Upper lobe of left lung (tissue), 6 donors: ENCODE results near the gene PRKAB1. TPM values are rescaled to one million over a fixed set of nuclear protein-coding genes. Genes with fewer than 3 reads are reported as not detected.

Experiments
- ATAC-seq, 2 donors: fragments of 200-7000 bp; cut with Tn5 transposase; one replicate each; pipeline ENCODE4 v1.9.1; 2022; ENCODE audit warnings: mild to moderate bottlenecking in 2 of 2, moderate library complexity in 2 of 2; ENCODE audit not compliant: low FRiP score in 2 of 2
- DNase-seq, 2 donors: peaks; one replicate each; pipeline ENCODE4 v3.0.0-alpha.2; 2019 to 2020
- H3K27ac ChIP-seq, 4 donors: fragments of 200-600 bp; sonication (generic); one replicate each; pipeline ENCODE4 v1.5.1; 2016 to 2019
- H3K27me3 ChIP-seq, 4 donors: fragments of 200-600 bp; sonication (generic); one replicate each; pipeline ENCODE4 v1.5.1; 2017 to 2019
- H3K36me3 ChIP-seq, 4 donors: fragments of 200-600 bp; sonication (generic); one replicate each; pipeline ENCODE4 v1.5.1; 2016 to 2019
- H3K4me1 ChIP-seq, 4 donors: fragments of 200-600 bp; sonication (generic); one replicate each; pipeline ENCODE4 v1.5.1; 2018 to 2019
- H3K4me3 ChIP-seq, 4 donors: fragments of 200-600 bp; sonication (generic); one replicate each; pipeline ENCODE4 v1.5.1; 2017 to 2019; ENCODE audit warnings: mild to moderate bottlenecking in 2 of 4, moderate library complexity in 1 of 4
- H3K9me3 ChIP-seq, 4 donors: fragments of 200-600 bp; sonication (generic); one replicate each; pipeline ENCODE4 v1.5.1; 2018 to 2019
- EP300 ChIP-seq, 4 donors: sonication (generic); formaldehyde crosslinking; IDR thresholded peaks; one replicate each; pipeline ENCODE4 v1.5.1; 2017; ENCODE audit warnings: antibody characterized with exemption in 4 of 4, control low read depth in 2 of 4
- POLR2A ChIP-seq, 4 donors: fragments of 450-650 bp; IDR thresholded peaks; one replicate each; pipeline ENCODE4 v1.5.1; 2016 to 2017; ENCODE audit warnings: antibody characterized with exemption in 4 of 4, mild to moderate bottlenecking in 2 of 4
- POLR2AphosphoS5 ChIP-seq, 2 donors: sonication (generic); formaldehyde crosslinking; IDR thresholded peaks; one replicate each; pipeline ENCODE4 v1.5.1; 2017; ENCODE audit warnings: antibody characterized with exemption in 2 of 2
- WGBS, 2 donors: methylation state at CpG; one replicate each; pipeline ENCODE4 v1.1.5; 2017 to 2018; 5-methylcytosine and 5-hydroxymethylcytosine counted together
- total RNA-seq, 6 donors: library from RNA; depleted of rRNA in 4 of 6; stranded (reverse); fragments of >200 nt in 4 of 6; gene quantifications; one replicate each; pipeline versions ENCODE4 v1.1.0 to v1.2.1, GENCODE V29; 2016 to 2021
- TF ChIP-seq, protein P1 (sequence below), 6 experiments: fragments of 450-650 bp in 4 of 6; fragments of 200-600 bp in 2 of 6; sonication (generic) in 2 of 6; IDR thresholded peaks; one replicate each; pipeline ENCODE4 v1.5.1; 2016 to 2019; ENCODE audit warnings: antibody characterized with exemption in 6 of 6
- donor health status: DM: no; HTN: no; CAD: no; lungs with moderate emphysema.
- donor health status: DM: no; HTN: yes; CAD: no; lungs with severe emphysema.

PRKAB1 gene
- total RNA-seq, 6 donors from 2014 or later: 44.2 to 90.3 (median 62.9) TPM

DNA sequence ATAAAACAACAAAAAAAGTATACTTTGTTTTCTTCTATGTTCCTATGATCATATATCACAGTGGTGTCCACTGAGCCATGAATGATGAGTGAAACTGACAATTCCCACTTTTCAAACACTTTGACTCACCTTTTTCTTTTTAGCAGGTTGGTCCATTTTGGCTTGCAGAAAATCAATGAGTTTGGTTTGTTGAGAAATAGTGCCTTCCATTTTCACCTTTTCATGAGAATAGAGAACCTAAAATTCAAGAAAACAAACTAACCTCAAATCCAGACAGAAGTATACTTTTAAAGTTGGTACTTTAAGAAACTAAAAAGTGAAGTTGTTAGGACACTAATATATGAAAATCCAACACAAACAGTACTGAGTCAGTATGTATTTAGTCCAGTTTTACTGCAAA is 52.4 kb downstream of the PRKAB1 start:
- Histone ChIP-seq H3K27ac (no peak overlapping the region), H3K4me3 (no peak overlapping the region), H3K9me3 (no peaks in the 10 kb centered on the region), H3K36me3 (no peaks in the 10 kb centered on the region), H3K27me3 (no peaks in the 10 kb centered on the region), H3K4me1 (peaks cover 11 to 17% (median 15%) of the 10 kb centered on the region in 4 donors)
- no peak for TF ChIP-seq EP300 (IDR thresholded peaks at IDR 0.05)
- ATAC-seq: no peak
- DNase-seq: no peak

DNA sequence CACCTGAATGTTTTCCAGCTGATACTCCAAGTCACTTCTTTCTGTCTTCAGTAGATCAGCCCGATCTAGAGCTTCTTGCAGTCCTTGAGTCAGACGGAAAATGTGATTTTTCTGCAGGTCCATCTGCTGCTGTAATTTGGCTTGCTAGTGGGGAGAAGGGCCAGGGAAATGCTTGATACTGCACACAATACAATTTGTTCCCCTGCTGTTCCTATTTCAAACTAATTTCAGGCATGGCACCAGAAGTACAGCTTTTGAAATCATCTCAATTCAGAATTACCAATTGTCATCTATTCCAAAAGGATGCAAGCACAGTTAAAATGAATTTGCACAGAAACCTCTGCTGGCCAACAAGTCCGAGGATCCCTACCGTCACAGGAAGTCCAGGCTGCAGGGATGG is 53.4 kb downstream of the PRKAB1 start:
- Histone ChIP-seq H3K27ac (no peak overlapping the region), H3K4me1 (peaks cover 4 to 8% (median 8%) of the 10 kb centered on the region in 4 donors), H3K36me3 (no peaks in the 10 kb centered on the region), H3K27me3 (no peaks in the 10 kb centered on the region), H3K4me3 (no peak overlapping the region), H3K9me3 (no peaks in the 10 kb centered on the region)
- 89 to 96% methylated on average over 4 of the region's 4 CpGs for WGBS, 2 donors
- TF ChIP-seq EP300 (IDR thresholded peaks at IDR 0.05) (no peak), POLR2AphosphoS5 (IDR thresholded peaks at IDR 0.05) (no peak), POLR2A (IDR thresholded peaks at IDR 0.05) (no peak)
- TF ChIP-seq, protein P1, sequence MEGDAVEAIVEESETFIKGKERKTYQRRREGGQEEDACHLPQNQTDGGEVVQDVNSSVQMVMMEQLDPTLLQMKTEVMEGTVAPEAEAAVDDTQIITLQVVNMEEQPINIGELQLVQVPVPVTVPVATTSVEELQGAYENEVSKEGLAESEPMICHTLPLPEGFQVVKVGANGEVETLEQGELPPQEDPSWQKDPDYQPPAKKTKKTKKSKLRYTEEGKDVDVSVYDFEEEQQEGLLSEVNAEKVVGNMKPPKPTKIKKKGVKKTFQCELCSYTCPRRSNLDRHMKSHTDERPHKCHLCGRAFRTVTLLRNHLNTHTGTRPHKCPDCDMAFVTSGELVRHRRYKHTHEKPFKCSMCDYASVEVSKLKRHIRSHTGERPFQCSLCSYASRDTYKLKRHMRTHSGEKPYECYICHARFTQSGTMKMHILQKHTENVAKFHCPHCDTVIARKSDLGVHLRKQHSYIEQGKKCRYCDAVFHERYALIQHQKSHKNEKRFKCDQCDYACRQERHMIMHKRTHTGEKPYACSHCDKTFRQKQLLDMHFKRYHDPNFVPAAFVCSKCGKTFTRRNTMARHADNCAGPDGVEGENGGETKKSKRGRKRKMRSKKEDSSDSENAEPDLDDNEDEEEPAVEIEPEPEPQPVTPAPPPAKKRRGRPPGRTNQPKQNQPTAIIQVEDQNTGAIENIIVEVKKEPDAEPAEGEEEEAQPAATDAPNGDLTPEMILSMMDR (IDR thresholded peaks at IDR 0.05): no peak
- no peak for ATAC-seq
- DNase-seq: no peak

DNA sequence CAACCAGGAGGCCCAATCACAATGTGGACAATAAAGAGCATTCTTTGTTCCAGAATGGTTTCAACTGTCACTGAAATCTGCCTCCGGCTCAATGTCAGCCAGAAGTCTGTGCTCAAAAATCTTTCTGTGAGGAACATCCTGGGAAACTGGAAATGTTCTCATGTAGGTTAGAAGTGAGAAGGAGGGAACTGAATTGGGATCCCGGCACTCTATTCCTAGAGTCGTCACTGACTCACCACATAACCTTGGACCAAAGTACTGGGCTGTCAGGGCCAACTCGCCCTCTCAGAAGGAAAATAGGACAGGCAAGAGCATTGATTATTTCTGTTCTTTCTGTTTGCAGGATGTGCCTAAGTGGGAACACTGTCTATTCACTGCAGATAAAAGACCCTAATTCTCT is 57.6 kb downstream of the PRKAB1 start:
- TF ChIP-seq POLR2AphosphoS5 (IDR thresholded peaks at IDR 0.05): no peak
- H3K4me1 ChIP-seq: no peaks in the 10 kb centered on the region
- WGBS, 2 donors: 92 to 95% methylated on average over 4 of the region's 4 CpGs
- no peak overlapping the region for H3K4me3 ChIP-seq
- DNase-seq (no peak), ATAC-seq (no peak)
- H3K27me3 ChIP-seq: no peaks in the 10 kb centered on the region
- H3K9me3 ChIP-seq: no peaks in the 10 kb centered on the region
- no peaks in the 10 kb centered on the region for H3K36me3 ChIP-seq
- no peak overlapping the region for H3K27ac ChIP-seq

DNA sequence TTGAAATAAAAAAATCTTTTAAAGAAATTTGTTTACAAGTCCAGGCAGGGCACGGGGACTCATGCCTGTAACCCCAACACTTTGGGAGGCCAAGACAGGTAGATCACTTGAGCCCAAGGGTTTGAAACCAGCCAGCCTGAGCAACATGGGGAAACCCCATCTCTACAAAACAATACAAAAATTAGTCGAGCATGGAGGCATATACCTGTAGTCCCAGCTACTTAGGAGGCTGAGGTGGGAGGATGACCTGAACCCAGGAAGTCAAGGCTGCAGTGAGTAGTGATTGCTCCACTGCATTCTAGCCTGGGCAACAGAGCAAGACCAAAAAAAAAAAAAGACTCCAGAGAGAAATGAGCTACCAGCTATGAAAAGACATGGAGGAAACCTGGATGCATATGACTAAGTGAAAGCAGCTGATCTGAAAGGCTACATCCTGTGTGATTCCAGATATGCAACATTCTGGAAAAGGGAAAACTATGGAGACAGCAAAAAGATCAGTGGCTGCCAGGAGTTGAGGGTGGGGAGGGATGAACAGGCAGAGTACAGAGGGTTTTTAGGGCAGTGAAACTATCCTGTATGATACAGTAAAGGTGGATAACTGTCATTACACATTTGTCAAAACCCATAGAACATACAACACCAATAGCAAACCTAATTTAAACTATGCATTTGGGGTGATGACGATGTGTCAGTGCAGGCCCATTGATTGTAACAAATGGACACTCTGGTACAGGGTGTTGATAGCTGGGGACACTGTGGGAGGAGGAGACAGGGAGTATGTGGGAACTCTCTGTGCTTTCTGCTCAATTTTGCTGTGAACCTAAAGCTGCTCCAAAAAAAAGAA is 59.9 kb downstream of the PRKAB1 start:
- 76 to 81% methylated on average over 3 of the region's 3 CpGs for WGBS, 2 donors

DNA sequence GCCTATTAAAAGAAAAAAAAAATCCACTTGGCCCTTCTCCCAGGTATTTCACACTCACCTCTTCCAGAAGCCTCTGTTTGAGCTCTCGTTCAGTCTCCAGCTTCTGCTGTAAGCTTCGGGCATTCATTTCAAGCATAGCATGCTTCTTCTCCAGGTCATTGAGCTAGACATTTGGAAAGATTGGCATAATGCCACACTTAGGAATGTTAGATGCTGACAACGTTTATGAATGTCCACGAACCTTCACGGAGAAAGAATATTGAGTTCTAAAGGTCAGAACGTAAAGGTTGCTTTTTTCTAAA is 60.5 kb downstream of the PRKAB1 start:
- TF ChIP-seq POLR2A (IDR thresholded peaks at IDR 0.05): no peak
- TF ChIP-seq, protein P1 (IDR thresholded peaks at IDR 0.05): no peak
- TF ChIP-seq EP300 (IDR thresholded peaks at IDR 0.05): no peak
- no peak for TF ChIP-seq POLR2AphosphoS5 (IDR thresholded peaks at IDR 0.05)
- Histone ChIP-seq H3K27me3 (no peaks in the 10 kb centered on the region), H3K27ac (no peak overlapping the region), H3K4me3 (no peak overlapping the region), H3K9me3 (no peaks in the 10 kb centered on the region), H3K4me1 (no peaks in the 10 kb centered on the region), H3K36me3 (no peaks in the 10 kb centered on the region)
- WGBS, 2 donors: 65 to 78% methylated on average over 6 of the region's 6 CpGs
- ATAC-seq (no peak), DNase-seq (no peak)

More for the DNA sequence above, 59.9 kb downstream of the PRKAB1 start:
- no peak for ATAC-seq
- no peak overlapping the region for H3K4me3 ChIP-seq
- DNase-seq: no peak
- no peaks in the 10 kb centered on the region for H3K27me3 ChIP-seq
- H3K9me3 ChIP-seq: no peaks in the 10 kb centered on the region
- no peak for TF ChIP-seq EP300 (IDR thresholded peaks at IDR 0.05)
- TF ChIP-seq, protein P1 (IDR thresholded peaks at IDR 0.05): no peak
- H3K36me3 ChIP-seq: no peaks in the 10 kb centered on the region
- H3K4me1 ChIP-seq: no peaks in the 10 kb centered on the region
- no peak overlapping the region for H3K27ac ChIP-seq

DNA sequence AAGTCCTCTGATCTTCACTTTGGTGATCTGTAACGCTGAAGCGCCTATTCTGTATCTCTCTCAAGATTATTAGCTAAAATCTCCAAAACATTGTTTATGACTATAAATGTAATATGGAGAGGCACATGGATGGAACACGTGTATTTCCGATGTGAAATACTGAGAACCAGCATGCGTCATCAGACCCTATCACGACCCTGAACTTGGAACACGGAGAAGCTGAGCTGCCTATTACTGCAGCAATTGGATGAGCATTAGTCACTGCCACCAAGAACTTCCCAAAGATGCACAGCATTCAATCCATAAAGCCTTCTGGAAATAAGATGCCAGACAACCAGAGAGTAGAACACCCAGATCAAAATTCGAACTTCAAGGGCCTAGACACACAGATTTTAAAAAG is 61.9 kb downstream of the PRKAB1 start:
- Histone ChIP-seq H3K4me3 (no peak overlapping the region), H3K27ac (no peak overlapping the region), H3K36me3 (no peaks in the 10 kb centered on the region), H3K4me1 (no peaks in the 10 kb centered on the region), H3K9me3 (no peaks in the 10 kb centered on the region), H3K27me3 (no peaks in the 10 kb centered on the region)
- TF ChIP-seq EP300 (IDR thresholded peaks at IDR 0.05) (no peak), POLR2A (IDR thresholded peaks at IDR 0.05) (no peak), POLR2AphosphoS5 (IDR thresholded peaks at IDR 0.05) (no peak)
- TF ChIP-seq, protein P1 (IDR thresholded peaks at IDR 0.05): no peak
- no peak for ATAC-seq
- no peak for DNase-seq
- WGBS, 2 donors: 96% methylated on average over 8 of the region's 8 CpGs
